Astrocyte (in vitro differentiated cells and primary cell): ENCODE results near the gene CDHR2. TPM values are rescaled to one million over a fixed set of nuclear protein-coding genes. Genes with fewer than 3 reads are reported as not detected.

Experiments used
- DNase-seq: peaks from one replicate; pipeline ENCODE4 v3.0.0-alpha.2; 2010; ENCODE audit warnings: low read depth
- FAIRE-seq: peaks from 2 replicates; lab custom pipeline; 2011; peaks lifted over from hg19 to GRCh38; lab: Jason Lieb, UNC
- H2AFZ ChIP-seq: 2 replicates; pipeline ENCODE4 v1.6.0; 2012; ENCODE audit warnings: low read depth, low read length, inconsistent platforms
- H3K27ac ChIP-seq: 2 replicates; pipeline ENCODE4 v1.5.1; 2011; ENCODE audit warnings: low read depth, low read length, inconsistent platforms
- H3K27me3 ChIP-seq: 2 replicates; pipeline ENCODE4 v1.6.0; 2011; ENCODE audit warnings: low read length, inconsistent platforms; ENCODE audit not compliant: insufficient read depth
- H3K36me3 ChIP-seq: 2 replicates; pipeline ENCODE4 v1.5.1; 2011; ENCODE audit warnings: low read length, inconsistent platforms; ENCODE audit not compliant: insufficient read depth
- H3K4me1 ChIP-seq: 2 replicates; pipeline ENCODE4 v1.5.1; 2011; ENCODE audit warnings: low read length, inconsistent platforms; ENCODE audit not compliant: insufficient read depth
- H3K4me2 ChIP-seq: 2 replicates; pipeline ENCODE4 v1.6.0; 2012; ENCODE audit warnings: low read length, inconsistent platforms
- H3K4me3 ChIP-seq: 2 replicates; pipeline ENCODE4 v1.5.1; 2011; ENCODE audit warnings: low read depth, mild to moderate bottlenecking, low read length, inconsistent platforms; ENCODE audit not compliant: insufficient read depth
- H3K79me2 ChIP-seq: 2 replicates; pipeline ENCODE4 v1.6.0; 2012; ENCODE audit warnings: mild to moderate bottlenecking, low read length, inconsistent platforms; ENCODE audit not compliant: insufficient read depth
- H3K9ac ChIP-seq: 2 replicates; pipeline ENCODE4 v1.6.0; 2012; ENCODE audit warnings: mild to moderate bottlenecking, low read length, inconsistent platforms
- H3K9me3 ChIP-seq: 2 replicates; pipeline ENCODE4 v1.5.1; 2012; ENCODE audit warnings: low read depth, mild to moderate bottlenecking, low read length, inconsistent platforms; ENCODE audit not compliant: insufficient read depth
- H4K20me1 ChIP-seq: 2 replicates; pipeline ENCODE4 v1.6.0; 2012; ENCODE audit warnings: low read length, inconsistent platforms; ENCODE audit not compliant: insufficient read depth
- H3K27ac Mint-ChIP-seq: one replicate; pipeline ENCODE4 v1.8.0; 2021; ENCODE audit warnings: mild to moderate bottlenecking, mixed read lengths; ENCODE audit not compliant: unreplicated experiment
- H3K27me3 Mint-ChIP-seq: one replicate; pipeline ENCODE4 v1.8.0; 2021; ENCODE audit warnings: low read depth, mixed read lengths; ENCODE audit not compliant: unreplicated experiment
- H3K36me3 Mint-ChIP-seq: one replicate; pipeline ENCODE4 v1.8.0; 2021; ENCODE audit warnings: low read depth, mixed read lengths; ENCODE audit not compliant: unreplicated experiment
- H3K4me1 Mint-ChIP-seq: one replicate; pipeline ENCODE4 v1.8.0; 2021; ENCODE audit warnings: low read depth, mixed read lengths; ENCODE audit not compliant: unreplicated experiment
- H3K4me3 Mint-ChIP-seq: one replicate; pipeline ENCODE4 v1.8.0; 2021; ENCODE audit warnings: mild to moderate bottlenecking, moderate library complexity, mixed read lengths; ENCODE audit not compliant: unreplicated experiment
- H3K9me3 Mint-ChIP-seq: one replicate; pipeline ENCODE4 v1.8.0; 2021; ENCODE audit warnings: mild to moderate bottlenecking, mixed read lengths; ENCODE audit not compliant: unreplicated experiment
- EZH2 ChIP-seq: IDR thresholded peaks from 2 replicates; pipeline ENCODE4 v1.6.1; 2012; ENCODE audit warnings: mild to moderate bottlenecking, low read length, inconsistent platforms; ENCODE audit not compliant: insufficient read depth
- total RNA-seq: library from RNA; stranded (reverse); gene quantifications from 2 replicates; pipeline ENCODE4 v1.2.1, GENCODE V29; 2021
- TF ChIP-seq, protein P1 (sequence below): IDR thresholded peaks from 2 replicates; pipeline ENCODE4 v1.5.1; 2011; ENCODE audit warnings: low read depth, mild to moderate bottlenecking, inconsistent platforms, low read length, moderate library complexity; ENCODE audit not compliant: insufficient read depth

Gene CDHR2
- total RNA-seq, 1 donor from 2014 or later = 0.43 TPM

DNA sequence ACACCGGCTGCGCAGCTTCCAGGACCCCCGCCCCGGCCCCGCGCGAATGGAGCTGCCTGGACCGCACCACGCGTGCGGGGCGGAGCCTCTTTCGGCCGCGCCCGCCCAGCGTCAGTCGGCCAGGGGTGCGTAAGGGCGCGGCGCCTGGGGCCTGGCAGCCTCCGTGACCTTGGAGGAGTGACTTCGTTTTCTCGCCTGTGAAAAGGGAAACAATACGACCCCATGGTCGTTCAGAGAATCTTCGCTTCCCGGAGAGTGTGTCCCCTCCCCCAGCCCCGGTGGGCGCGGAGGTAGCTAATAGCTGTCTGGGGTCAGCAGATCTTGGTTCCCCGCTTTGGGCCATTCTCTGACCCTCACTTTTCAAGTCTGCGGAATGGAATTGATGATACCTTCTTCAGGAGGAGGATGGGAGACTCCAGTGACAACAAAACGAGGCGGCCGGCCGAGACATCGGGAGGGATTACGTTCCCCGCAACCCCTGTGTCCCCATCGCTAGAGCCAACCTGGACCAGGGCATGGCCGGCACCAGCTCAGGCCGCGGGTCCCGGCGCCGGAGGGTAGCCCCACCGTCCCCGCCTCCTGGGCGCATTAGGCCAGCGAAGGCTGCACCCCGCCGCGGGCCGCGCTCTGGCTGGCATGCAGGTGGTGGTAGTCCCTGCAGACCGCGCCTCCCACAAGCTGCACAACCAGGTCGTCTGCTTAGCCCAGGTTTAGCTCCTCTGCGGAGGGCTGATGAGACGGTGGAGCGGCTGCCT is 5.5 kb upstream of the CDHR2 start:
- Histone ChIP-seq H3K36me3 (no peaks in the 10 kb centered on the region), H3K4me2 (peak overlapping the region; percentile 91), H3K79me2 (no peaks in the 10 kb centered on the region), H3K4me1 (peaks cover 20% of the 10 kb centered on the region), H2AFZ (peak overlapping the region; percentile 83), H3K4me3 (peak overlapping the region; percentile 62), H3K9me3 (no peaks in the 10 kb centered on the region), H3K27ac (no peak overlapping the region), H3K9ac (peak overlapping the region; percentile 57), H4K20me1 (no peaks in the 10 kb centered on the region), H3K27me3 (no peaks in the 10 kb centered on the region)
- TF ChIP-seq EZH2 = no peak
- TF ChIP-seq, protein P1, sequence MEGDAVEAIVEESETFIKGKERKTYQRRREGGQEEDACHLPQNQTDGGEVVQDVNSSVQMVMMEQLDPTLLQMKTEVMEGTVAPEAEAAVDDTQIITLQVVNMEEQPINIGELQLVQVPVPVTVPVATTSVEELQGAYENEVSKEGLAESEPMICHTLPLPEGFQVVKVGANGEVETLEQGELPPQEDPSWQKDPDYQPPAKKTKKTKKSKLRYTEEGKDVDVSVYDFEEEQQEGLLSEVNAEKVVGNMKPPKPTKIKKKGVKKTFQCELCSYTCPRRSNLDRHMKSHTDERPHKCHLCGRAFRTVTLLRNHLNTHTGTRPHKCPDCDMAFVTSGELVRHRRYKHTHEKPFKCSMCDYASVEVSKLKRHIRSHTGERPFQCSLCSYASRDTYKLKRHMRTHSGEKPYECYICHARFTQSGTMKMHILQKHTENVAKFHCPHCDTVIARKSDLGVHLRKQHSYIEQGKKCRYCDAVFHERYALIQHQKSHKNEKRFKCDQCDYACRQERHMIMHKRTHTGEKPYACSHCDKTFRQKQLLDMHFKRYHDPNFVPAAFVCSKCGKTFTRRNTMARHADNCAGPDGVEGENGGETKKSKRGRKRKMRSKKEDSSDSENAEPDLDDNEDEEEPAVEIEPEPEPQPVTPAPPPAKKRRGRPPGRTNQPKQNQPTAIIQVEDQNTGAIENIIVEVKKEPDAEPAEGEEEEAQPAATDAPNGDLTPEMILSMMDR = no peak
- FAIRE-seq (no peak), DNase-seq (no peak)
- Mint-ChIP-seq H3K4me3 (peak overlapping the region; percentile 88), H3K27ac (peak overlapping the region; percentile 72), H3K9me3 (no peaks in the 10 kb centered on the region), H3K4me1 (peaks cover 10% of the 10 kb centered on the region), H3K36me3 (peaks cover 2% of the 10 kb centered on the region), H3K27me3 (peaks cover 3% of the 10 kb centered on the region)

DNA sequence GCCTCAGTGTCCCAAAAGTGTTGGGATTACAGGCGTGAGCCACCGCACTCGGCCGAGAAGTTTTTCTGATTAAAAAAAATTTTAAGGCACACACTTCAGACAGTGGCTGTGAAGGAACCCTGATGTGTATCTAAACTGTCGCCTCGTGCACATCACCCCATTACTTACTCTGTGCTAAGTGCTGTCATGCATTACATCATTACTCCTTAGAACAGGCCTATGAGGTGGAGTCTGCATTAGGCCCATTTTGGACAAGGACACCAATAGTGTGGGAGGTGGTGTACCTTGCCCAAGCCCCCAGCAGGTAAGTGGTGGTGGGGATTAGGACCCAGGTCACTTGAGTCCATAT is 3.8 kb upstream of the CDHR2 start:
- Mint-ChIP-seq H3K27ac (no peak overlapping the region), H3K4me1 (peaks cover 10% of the 10 kb centered on the region), H3K36me3 (peaks cover 2% of the 10 kb centered on the region), H3K9me3 (no peaks in the 10 kb centered on the region), H3K27me3 (peaks cover 3% of the 10 kb centered on the region), H3K4me3 (peak overlapping the region; percentile 42)
- Histone ChIP-seq H3K4me1 (peaks cover 20% of the 10 kb centered on the region), H3K36me3 (no peaks in the 10 kb centered on the region), H3K9ac (no peak overlapping the region), H3K79me2 (no peaks in the 10 kb centered on the region), H3K27ac (no peak overlapping the region), H4K20me1 (no peaks in the 10 kb centered on the region), H2AFZ (no peak overlapping the region), H3K9me3 (no peaks in the 10 kb centered on the region), H3K4me2 (no peak overlapping the region), H3K27me3 (no peaks in the 10 kb centered on the region), H3K4me3 (no peak overlapping the region)
- FAIRE-seq = no peak
- TF ChIP-seq EZH2 = no peak
- TF ChIP-seq, protein P1 = no peak
- DNase-seq = no peak

DNA sequence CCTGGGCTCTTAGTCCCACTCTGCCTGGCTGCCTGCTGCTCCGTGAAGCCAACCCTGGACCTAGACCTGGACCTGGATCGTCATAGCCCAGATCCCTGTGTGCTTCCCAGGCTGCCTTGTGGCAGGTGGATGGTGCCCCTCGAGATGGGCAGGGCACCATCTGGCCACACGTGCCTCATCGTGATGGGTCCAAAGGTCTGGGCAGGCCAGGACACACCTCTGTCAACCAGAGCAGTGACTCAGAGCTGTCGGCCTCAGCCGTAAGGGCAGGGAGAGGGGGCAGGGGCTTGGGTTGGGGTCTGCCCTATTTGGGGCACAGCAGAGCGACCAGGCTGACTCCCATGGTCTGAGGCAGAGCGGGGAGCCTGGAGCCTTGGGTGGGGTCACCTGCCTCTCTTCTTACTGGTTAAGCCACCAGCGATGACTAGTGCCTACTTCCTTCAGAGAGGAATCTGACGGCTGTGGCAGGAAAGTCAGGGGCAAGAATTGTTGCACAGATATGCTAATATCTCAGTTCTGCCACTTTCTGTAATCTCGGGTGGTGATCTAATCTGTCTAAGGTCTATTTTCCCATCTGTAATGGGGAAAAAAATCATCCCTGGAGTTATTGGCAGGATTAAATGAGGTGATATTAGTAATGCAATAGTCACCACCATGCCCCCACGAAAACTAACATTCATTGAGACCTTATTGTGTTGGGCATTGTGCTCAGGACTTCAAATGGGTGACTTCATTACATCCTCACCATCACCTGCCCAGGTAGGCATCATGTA is 3.2 kb upstream of the CDHR2 start:
- Histone ChIP-seq H3K9ac (no peak overlapping the region), H3K4me2 (no peak overlapping the region), H3K27ac (no peak overlapping the region), H3K4me1 (peaks cover 20% of the 10 kb centered on the region), H4K20me1 (no peaks in the 10 kb centered on the region), H3K9me3 (no peaks in the 10 kb centered on the region), H3K27me3 (no peaks in the 10 kb centered on the region), H3K79me2 (no peaks in the 10 kb centered on the region), H3K36me3 (no peaks in the 10 kb centered on the region), H2AFZ (no peak overlapping the region), H3K4me3 (no peak overlapping the region)
- no peak for DNase-seq
- H3K27ac Mint-ChIP-seq = no peak overlapping the region
- peaks cover 5% of the 10 kb centered on the region for H3K27me3 Mint-ChIP-seq
- FAIRE-seq = no peak
- TF ChIP-seq EZH2 = no peak
- TF ChIP-seq, protein P1 = no peak
- H3K4me3 Mint-ChIP-seq = no peak overlapping the region
- H3K36me3 Mint-ChIP-seq = no peaks in the 10 kb centered on the region
- H3K9me3 Mint-ChIP-seq = no peaks in the 10 kb centered on the region
- peaks cover 7% of the 10 kb centered on the region for H3K4me1 Mint-ChIP-seq
